WTC11 (cell line): ENCODE results near the gene RUFY3.

ENCODE experiments used
- CTCF ChIP-seq: fragments of 200-600 bp; IDR thresholded peaks from 2 replicates; pipeline ENCODE4 v1.8.0; 2022; ENCODE audit warnings: antibody characterized with exemption
- KAT7 ChIP-seq: sonication (generic); formaldehyde crosslinking; IDR thresholded peaks from 2 replicates; pipeline ENCODE4 v1.8.1; 2023; ENCODE audit warnings: missing genetic modification reagents, mild to moderate bottlenecking, borderline replicate concordance
- MAX ChIP-seq: sonication (generic); formaldehyde crosslinking; IDR thresholded peaks from 2 replicates; pipeline ENCODE4 v1.8.0; 2022; ENCODE audit warnings: mild to moderate bottlenecking, missing genetic modification reagents
- ZNF416 ChIP-seq: fragments of 250-450 bp; sonication (Bioruptor Pico); IDR thresholded peaks from 2 replicates; pipeline ENCODE4 v1.9.0; 2021; ENCODE audit warnings: mild to moderate bottlenecking, inconsistent platforms

GRCh38 chr4:70759126-70759525 lies 37.4 kb downstream of the RUFY3 start:
- TF ChIP-seq CTCF (no peak), ZNF416 (CRISPR knock-in tag) (no peak), MAX (no peak), KAT7 (CRISPR knock-in tag) (no peak)
